ENCODE data around the gene INHBE. TPM values are rescaled to one million over a fixed set of nuclear protein-coding genes. Genes with fewer than 3 reads are reported as not detected.
"Not testable (repeated sequence)": the region's sequence is repeated elsewhere in the genome, so short reads cannot be mapped to it uniquely, and the experiment has no call there.

The INHBE gene
- total RNA-seq, 4 donors from 2014 or later: not detected

DNA sequence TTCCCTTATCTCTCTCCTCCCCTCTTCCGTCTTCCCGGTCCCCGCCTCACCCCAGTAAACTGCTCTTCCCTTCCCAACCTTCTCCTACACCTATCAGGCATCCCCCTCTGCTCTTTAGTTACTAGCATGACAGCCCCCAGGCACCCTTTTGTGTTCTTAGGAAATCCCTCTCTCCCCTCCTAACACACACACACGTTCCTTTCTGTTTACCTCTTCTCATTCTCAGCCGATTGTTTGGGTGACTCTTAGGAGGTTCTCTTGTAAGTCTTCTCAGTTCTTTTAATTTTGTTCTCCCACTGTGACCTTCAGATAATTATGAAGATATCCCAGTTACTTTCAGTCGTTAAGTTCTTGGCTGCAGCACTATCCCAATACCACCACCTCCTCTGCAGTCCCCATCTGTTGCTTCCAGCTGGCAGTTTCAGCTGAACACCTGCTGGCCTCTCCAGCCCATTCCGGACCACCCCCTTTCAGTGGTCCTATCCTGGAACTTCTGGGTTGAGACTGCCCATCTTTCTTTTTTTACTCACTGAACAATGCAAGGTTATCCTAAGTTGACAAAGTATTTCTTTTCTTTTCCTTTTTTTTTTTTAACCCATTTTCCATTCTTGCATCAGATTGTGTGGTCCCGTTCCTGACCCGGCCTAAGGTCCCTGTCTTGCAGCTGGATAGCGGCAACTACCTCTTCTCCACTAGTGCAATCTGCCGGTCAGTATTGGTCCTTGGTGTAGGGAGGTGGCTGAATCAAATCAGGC lies 33.5 kb downstream of the INHBE start:
- intact Hi-C loops (cut with DNase I): no loop called here
- Histone ChIP-seq H3K4me3 (peak overlapping the region; percentile 68 to 99 (median 86)), H3K27ac (peak overlapping the region; percentile 78 to 93 (median 90)), H3K9me3 (no peaks in the 10 kb centered on the region), H3K4me1 (peaks cover 5 to 22% (median 10%) of the 10 kb centered on the region in 3 donors), H3K36me3 (peaks cover 6 to 39% (median 11%) of the 10 kb centered on the region in 3 donors), H3K27me3 (peaks cover 0 to 2% (median 0%) of the 10 kb centered on the region in 4 donors)
- no peak for DNase-seq
- TF ChIP-seq POLR2A (IDR thresholded peaks at IDR 0.05): peak in 1 of 4 donors; percentile 14
- TF ChIP-seq, protein P1, sequence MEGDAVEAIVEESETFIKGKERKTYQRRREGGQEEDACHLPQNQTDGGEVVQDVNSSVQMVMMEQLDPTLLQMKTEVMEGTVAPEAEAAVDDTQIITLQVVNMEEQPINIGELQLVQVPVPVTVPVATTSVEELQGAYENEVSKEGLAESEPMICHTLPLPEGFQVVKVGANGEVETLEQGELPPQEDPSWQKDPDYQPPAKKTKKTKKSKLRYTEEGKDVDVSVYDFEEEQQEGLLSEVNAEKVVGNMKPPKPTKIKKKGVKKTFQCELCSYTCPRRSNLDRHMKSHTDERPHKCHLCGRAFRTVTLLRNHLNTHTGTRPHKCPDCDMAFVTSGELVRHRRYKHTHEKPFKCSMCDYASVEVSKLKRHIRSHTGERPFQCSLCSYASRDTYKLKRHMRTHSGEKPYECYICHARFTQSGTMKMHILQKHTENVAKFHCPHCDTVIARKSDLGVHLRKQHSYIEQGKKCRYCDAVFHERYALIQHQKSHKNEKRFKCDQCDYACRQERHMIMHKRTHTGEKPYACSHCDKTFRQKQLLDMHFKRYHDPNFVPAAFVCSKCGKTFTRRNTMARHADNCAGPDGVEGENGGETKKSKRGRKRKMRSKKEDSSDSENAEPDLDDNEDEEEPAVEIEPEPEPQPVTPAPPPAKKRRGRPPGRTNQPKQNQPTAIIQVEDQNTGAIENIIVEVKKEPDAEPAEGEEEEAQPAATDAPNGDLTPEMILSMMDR (IDR thresholded peaks at IDR 0.05): no peak
- WGBS, 2 donors: 27 to 29% methylated on average over 11 of the region's 11 CpGs

DNA sequence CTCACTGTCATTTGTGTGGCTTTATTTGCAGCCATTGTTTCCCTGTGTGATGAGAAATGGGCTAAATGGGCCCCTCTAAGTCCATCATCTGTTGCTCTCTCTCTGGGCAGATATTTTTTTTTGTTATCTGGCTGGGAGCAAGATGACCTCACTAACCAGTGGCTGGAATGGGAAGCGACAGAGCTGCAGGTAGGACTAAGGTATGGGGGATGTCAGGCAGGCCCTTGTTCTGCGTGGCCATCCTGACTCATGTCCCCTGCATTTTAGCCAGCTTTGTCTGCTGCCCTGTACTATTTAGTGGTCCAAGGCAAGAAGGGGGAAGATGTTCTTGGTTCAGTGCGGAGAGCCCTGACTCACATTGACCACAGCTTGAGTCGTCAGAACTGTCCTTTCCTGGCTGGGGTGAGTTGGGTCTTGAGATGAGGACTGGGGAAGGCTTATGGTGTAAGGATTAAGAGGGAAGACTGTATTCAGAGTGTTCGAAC lies 34.1 kb downstream of the INHBE start:
- Histone ChIP-seq H3K27me3 (no peaks in the 10 kb centered on the region), H3K27ac (no peak overlapping the region), H3K4me3 (peak overlapping the region in 3 of 4 donors; percentile 68 to 99 (median 88)), H3K9me3 (no peaks in the 10 kb centered on the region), H3K4me1 (peaks cover 5 to 22% (median 10%) of the 10 kb centered on the region in 3 donors), H3K36me3 (peaks cover 6 to 43% (median 11%) of the 10 kb centered on the region in 3 donors)
- TF ChIP-seq POLR2A (IDR thresholded peaks at IDR 0.05): no peak
- TF ChIP-seq, protein P1 (IDR thresholded peaks at IDR 0.05): no peak
- WGBS, 2 donors: 77 to 81% methylated on average over 3 to 5 of the region's 5 CpGs
- DNase-seq: no peak
- intact Hi-C loops (cut with DNase I): no loop called here

DNA sequence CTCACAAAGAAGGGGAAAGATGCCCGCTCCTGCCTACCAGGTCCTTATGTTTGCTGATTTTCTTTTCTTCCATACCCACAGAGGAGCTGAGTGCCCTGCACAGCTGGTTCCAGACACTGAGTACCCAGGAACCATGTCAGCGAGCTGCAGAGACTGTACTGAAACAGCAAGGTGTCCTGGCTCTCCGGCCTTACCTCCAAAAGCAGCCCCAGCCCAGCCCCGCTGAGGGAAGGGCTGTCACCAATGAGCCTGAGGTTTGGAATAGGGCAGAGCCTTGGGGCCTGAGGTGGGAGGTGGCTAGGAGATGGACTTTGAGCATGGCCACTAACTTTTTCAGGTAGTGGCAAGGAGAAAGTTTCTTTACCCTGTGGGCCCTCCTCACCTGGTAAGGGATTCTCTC lies 35.0 kb downstream of the INHBE start:
- no peaks in the 10 kb centered on the region for H3K9me3 ChIP-seq
- TF ChIP-seq, protein P1 (IDR thresholded peaks at IDR 0.05): no peak
- TF ChIP-seq POLR2A (IDR thresholded peaks at IDR 0.05): no peak
- peaks cover 6 to 49% (median 11%) of the 10 kb centered on the region in 3 donors for H3K36me3 ChIP-seq
- 95 to 98% methylated on average over 3 to 4 of the region's 4 CpGs for WGBS, 2 donors
- H3K4me1 ChIP-seq: peaks cover 5 to 22% (median 10%) of the 10 kb centered on the region in 3 donors
- H3K27ac ChIP-seq: no peak overlapping the region
- no peak for DNase-seq
- H3K27me3 ChIP-seq: no peaks in the 10 kb centered on the region
- intact Hi-C loops (cut with DNase I): no loop called here
- H3K4me3 ChIP-seq: no peak overlapping the region

DNA sequence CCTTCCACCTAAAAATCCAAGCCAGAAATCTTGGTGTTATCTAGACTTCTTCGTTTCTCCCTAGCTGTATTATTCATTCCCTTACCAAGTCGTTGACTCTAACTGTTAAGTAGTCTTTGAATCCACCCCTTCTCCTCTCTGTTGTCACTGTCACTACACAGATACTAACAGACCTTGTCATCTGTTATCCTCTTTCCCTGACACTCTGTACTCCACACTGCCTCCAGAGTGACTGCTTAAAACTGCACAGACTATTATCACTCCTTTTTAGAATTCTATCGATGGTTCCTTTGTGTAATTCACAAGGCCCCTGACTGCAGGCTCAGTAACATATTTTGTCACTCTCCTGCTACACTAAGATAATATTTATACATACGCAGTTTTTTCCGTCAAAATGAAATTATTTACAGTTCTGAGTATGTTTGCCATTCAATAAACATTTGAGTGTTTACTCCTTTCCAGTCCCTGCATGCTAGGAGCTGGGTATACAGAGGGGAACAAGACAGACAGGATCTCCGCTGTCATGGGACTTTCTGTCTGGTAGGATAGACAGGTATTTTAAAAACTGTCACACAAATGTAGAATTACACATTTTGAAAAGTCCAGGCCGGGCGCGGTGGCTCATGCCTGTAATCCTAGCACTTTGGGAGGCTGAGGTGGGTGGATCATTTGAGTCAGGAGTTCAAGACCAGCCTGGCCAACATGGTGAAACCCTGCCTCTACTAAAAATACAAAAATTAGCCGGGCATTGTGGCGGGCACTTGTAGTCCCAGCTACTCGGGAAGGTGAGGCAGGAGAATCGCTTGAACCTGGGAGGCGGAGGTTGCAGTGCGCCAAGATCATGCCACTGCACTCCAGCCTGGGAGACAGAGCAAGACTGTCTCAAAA lies 36.5 kb downstream of the INHBE start:
- 88 to 90% methylated on average over 13 to 14 of the region's 15 CpGs for WGBS, 2 donors
- no peak for TF ChIP-seq POLR2A (IDR thresholded peaks at IDR 0.05)
- TF ChIP-seq, protein P1 (IDR thresholded peaks at IDR 0.05): no peak

DNA sequence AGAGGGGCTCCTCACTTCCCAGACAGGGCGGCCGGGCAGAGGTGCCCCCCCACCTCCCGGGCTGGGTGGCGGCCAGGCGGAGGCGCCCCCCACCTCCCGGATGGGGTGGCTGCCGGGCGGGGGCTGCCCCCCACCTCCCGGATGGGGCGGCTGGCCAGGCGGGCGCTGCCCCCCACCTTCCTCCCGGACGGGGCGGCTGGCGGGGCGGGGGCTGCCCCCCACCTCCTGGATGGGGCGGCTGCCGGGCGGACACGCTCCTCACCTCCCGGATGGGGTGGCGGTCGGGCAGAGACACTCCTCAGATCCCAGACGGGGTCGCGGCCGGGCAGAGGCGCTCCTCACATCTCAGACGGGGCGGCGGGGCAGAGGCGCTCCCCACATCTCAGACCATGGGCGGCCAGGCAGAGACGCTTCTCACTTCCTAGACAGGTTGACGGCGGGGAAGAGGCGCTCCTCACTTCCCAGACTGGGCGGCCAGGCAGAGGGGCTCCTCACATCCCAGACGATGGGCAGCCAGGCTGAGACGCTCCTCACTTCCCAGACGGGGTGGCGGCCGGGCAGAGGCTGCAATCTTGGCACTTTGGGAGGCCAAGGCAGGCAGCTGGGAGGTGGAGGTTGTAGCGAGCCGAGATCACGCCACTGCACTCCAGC lies 40.1 kb downstream of the INHBE start:
- H3K4me1 ChIP-seq; H3K27ac ChIP-seq; DNase-seq; intact Hi-C loops (cut with DNase I); H3K9me3 ChIP-seq; H3K4me3 ChIP-seq; H3K27me3 ChIP-seq: not testable (repeated sequence)
- no CpG with 5 or more reads among the region's 48 CpGs for WGBS, 2 donors
- peaks cover 20 to 89% (median 29%) of the 10 kb centered on the region in 3 donors for H3K36me3 ChIP-seq

More for the DNA sequence above, 36.5 kb downstream of the INHBE start:
- Histone ChIP-seq H3K27me3 (no peaks in the 10 kb centered on the region), H3K4me3 (no peak overlapping the region), H3K9me3 (no peaks in the 10 kb centered on the region), H3K36me3 (peaks cover 6 to 64% (median 11%) of the 10 kb centered on the region in 3 donors), H3K4me1 (peaks cover 5 to 22% (median 10%) of the 10 kb centered on the region in 3 donors), H3K27ac (no peak overlapping the region)
- no peak for DNase-seq
- intact Hi-C loops (cut with DNase I): no loop called here
